ENCODE measurements around the gene CYP4F12.

DNA sequence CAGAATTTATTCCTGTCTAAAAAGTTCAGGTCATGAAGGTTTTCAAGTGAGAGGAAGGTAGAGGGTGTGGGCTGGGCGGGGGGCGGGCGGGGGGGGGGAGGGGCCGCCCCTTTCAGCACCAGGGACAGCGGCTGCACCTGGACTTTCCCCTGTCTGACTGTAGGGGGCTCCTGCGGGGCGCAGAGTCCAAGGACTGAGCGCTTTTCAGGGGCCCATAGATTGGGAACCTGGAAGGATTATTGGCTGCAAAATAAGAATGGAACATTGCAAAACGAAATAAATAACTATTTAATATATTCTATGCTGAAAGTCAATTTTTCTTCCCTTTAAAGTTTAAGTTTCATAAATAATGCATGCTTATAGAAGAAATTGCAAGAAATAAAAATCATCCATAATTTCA lies 41.1 kb upstream of the CYP4F12 start:
- TF ChIP-seq ZNF274 (IDR thresholded peaks at IDR 0.05; ENCODE audit: low read depth, low read length) (no peak), YY1 (IDR thresholded peaks at IDR 0.05; ENCODE audit: insufficient read depth, insufficient read length) (no peak), SUZ12 (IDR thresholded peaks at IDR 0.05; ENCODE audit: extremely low read depth, insufficient read depth, insufficient read length) (no peak)

All from NT2/D1 (cell line).